ENCODE results near the gene LAMA5.

The LAMA5 gene

DNA sequence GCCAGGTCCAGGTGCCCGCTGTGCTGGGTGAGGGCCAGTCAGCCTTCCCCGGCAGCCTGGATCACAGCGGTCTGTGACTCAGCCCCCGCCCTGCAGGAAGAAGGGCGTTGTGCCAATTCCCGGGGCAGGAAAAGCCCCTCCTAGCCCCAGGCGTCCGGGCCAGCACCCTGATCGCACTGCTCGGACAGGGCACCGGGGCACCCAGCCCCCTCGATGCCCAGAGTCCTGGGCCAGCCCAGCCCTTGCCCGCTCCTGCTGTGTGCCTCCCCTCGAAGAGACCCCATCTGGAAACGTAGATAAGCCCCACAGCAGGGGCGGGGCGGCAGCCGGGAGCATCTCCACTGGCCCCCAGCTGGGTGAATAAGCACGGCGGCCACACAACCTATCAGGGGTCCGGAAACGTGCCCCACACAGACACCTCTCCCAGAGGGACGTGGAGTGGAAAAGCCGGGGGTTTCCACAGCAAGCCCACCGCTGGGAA is 9.9 kb downstream of the LAMA5 start:
- TF ChIP-seq SIN3A (IDR thresholded peaks at IDR 0.05; ENCODE audit: borderline replicate concordance, insufficient read depth, low read length) = no peak
- no peak for TF ChIP-seq REST (IDR thresholded peaks at IDR 0.05; ENCODE audit: insufficient read depth in 1 of 2, low read depth in 2 of 2, low read length in 2 of 2)
- TF ChIP-seq TAF1 (IDR thresholded peaks at IDR 0.05; ENCODE audit: borderline replicate concordance, insufficient read depth, low read length) = no peak

GRCh38 chr20:62356589-62357186 is 10.4 kb downstream of the LAMA5 start:
- no peak for TF ChIP-seq POLR2AphosphoS5 (IDR thresholded peaks at IDR 0.05; ENCODE audit: low read depth, low read length)
- TF ChIP-seq FOXP2 (optimal IDR thresholded peaks at IDR 0.05; ENCODE audit: borderline replicate concordance, extremely low read depth, extremely low read length, insufficient read depth) = no peak
- TF ChIP-seq SIN3A (IDR thresholded peaks at IDR 0.05; ENCODE audit: borderline replicate concordance, insufficient read depth, low read length) = no peak
- TF ChIP-seq REST (IDR thresholded peaks at IDR 0.05; ENCODE audit: insufficient read depth in 1 of 2, low read depth in 2 of 2, low read length in 2 of 2) = no peak
- TF ChIP-seq TAF1 (IDR thresholded peaks at IDR 0.05; ENCODE audit: borderline replicate concordance, insufficient read depth, low read length) = no peak

- TF ChIP-seq REST (IDR thresholded peaks at IDR 0.05; ENCODE audit: insufficient read depth in 1 of 2, low read depth in 2 of 2, low read length in 2 of 2) (no peak), TAF1 (IDR thresholded peaks at IDR 0.05; ENCODE audit: borderline replicate concordance, insufficient read depth, low read length) (no peak), SIN3A (IDR thresholded peaks at IDR 0.05; ENCODE audit: borderline replicate concordance, insufficient read depth, low read length) (no peak), FOXP2 (optimal IDR thresholded peaks at IDR 0.05; ENCODE audit: borderline replicate concordance, extremely low read depth, extremely low read length, insufficient read depth) (no peak), POLR2AphosphoS5 (IDR thresholded peaks at IDR 0.05; ENCODE audit: low read depth, low read length) (no peak)
Measured at GRCh38 chr20:62355878-62356588, 11.1 kb downstream of the LAMA5 start.

- no peak for TF ChIP-seq POLR2AphosphoS5 (IDR thresholded peaks at IDR 0.05; ENCODE audit: low read depth, low read length)
- no peak for TF ChIP-seq TAF1 (IDR thresholded peaks at IDR 0.05; ENCODE audit: borderline replicate concordance, insufficient read depth, low read length)
- TF ChIP-seq FOXP2 (optimal IDR thresholded peaks at IDR 0.05; ENCODE audit: borderline replicate concordance, extremely low read depth, extremely low read length, insufficient read depth) = no peak
Measured at GRCh38 chr20:62355516-62355877, 11.6 kb downstream of the LAMA5 start.

DNA sequence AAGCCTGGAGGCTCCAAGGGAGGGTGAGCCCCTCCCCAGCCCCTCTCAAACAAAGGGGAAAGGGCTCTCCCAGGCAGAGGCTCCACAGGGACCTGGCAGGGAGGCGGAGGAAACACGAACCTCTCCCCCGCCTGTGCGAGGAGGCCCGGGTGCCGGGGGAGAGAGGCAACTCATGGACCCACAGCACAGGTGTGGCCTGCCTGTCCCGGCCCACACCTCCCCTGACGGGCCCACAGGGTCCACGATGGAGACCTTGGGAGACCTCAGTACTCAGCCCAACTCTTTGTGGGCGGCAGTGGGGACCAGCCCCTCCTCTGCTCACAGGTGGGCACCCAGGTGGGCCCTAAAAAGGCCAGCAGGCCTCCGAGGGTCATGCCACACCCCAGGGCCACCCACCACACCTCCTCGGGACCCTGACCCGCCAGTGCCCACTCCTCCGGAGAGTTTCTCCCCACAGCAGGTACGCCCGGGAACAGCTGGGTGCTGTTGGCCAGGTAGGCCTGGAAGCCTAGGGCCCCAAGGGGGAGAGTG is 12.2 kb downstream of the LAMA5 start:
- TF ChIP-seq SIN3A (IDR thresholded peaks at IDR 0.05; ENCODE audit: borderline replicate concordance, insufficient read depth, low read length) (no peak), FOXP2 (optimal IDR thresholded peaks at IDR 0.05; ENCODE audit: borderline replicate concordance, extremely low read depth, extremely low read length, insufficient read depth) (no peak), REST (IDR thresholded peaks at IDR 0.05; ENCODE audit: insufficient read depth in 1 of 2, low read depth in 2 of 2, low read length in 2 of 2) (no peak), POLR2AphosphoS5 (IDR thresholded peaks at IDR 0.05; ENCODE audit: low read depth, low read length) (no peak), TAF1 (IDR thresholded peaks at IDR 0.05; ENCODE audit: borderline replicate concordance, insufficient read depth, low read length) (no peak)

Measured in PFSK-1 (cell line).